Coronary artery (tissue), 2 donors: Measurements from ENCODE around the gene ACADVL.
A peak's percentile ranks its signal among the peaks of the same experiment; 100 is the strongest.
"Not testable (repeated sequence)": the region's sequence is repeated elsewhere in the genome, so short reads cannot be mapped to it uniquely, and the experiment has no call there.

Source experiments
- DNase-seq: peaks from one replicate; pipeline ENCODE4 v3.0.0-alpha.2; 2017; ENCODE audit warnings: low spot score
- H3K27ac ChIP-seq, 2 donors: fragments of 200-600 bp; sonication (generic); one replicate each; pipeline ENCODE4 v1.5.1; 2016 to 2019
- H3K4me3 ChIP-seq: fragments of 200-600 bp; sonication (generic); 2 replicates; pipeline ENCODE4 v1.5.1; 2016; ENCODE audit warnings: mild to moderate bottlenecking, moderate library complexity
- CTCF ChIP-seq: fragments of 200-600 bp; sonication (generic); IDR thresholded peaks from one replicate; pipeline ENCODE4 v1.5.1; 2019; ENCODE audit warnings: antibody characterized with exemption

Gene ACADVL

GRCh38 chr17:7176841-7177190, 42.9 kb upstream of the ACADVL start:
- DNase-seq: no peak
- no peak overlapping the region for H3K27ac ChIP-seq
- TF ChIP-seq CTCF: no peak
- peak overlapping the region; percentile 60 for H3K4me3 ChIP-seq

- Histone ChIP-seq H3K4me3 (peak overlapping the region; percentile 60), H3K27ac (no peak overlapping the region)
- TF ChIP-seq CTCF: peak; percentile 79
- DNase-seq: no peak
These were observed 42.4 kb upstream of the ACADVL start for GRCh38 chr17:7177191-7177953.

- no peak for DNase-seq
- H3K27ac ChIP-seq: no peak overlapping the region
- TF ChIP-seq CTCF: no peak
- peak overlapping the region; percentile 60 for H3K4me3 ChIP-seq
These were observed 41.7 kb upstream of the ACADVL start for GRCh38 chr17:7177954-7178477.

DNA sequence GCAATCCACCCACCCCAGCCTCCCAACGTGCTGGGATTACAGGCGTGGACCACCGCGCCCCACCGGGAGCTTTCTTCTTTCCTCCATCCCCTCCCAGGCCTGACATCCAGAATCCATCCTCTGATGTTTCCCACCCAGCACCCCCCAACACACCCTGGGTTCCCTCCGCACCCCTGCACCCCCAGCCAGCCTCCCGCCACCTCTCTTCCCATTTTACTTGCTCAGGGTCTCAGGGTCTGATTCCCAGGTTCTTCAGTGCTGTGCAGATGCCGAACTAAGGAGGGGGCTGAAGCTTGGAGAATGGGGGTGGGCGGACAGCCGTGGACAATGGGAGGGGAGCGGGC, 40.8 kb upstream of the ACADVL start:
- Histone ChIP-seq H3K4me3 (no peak overlapping the region), H3K27ac (no peak overlapping the region)
- no peak for TF ChIP-seq CTCF
- DNase-seq: no peak

DNA sequence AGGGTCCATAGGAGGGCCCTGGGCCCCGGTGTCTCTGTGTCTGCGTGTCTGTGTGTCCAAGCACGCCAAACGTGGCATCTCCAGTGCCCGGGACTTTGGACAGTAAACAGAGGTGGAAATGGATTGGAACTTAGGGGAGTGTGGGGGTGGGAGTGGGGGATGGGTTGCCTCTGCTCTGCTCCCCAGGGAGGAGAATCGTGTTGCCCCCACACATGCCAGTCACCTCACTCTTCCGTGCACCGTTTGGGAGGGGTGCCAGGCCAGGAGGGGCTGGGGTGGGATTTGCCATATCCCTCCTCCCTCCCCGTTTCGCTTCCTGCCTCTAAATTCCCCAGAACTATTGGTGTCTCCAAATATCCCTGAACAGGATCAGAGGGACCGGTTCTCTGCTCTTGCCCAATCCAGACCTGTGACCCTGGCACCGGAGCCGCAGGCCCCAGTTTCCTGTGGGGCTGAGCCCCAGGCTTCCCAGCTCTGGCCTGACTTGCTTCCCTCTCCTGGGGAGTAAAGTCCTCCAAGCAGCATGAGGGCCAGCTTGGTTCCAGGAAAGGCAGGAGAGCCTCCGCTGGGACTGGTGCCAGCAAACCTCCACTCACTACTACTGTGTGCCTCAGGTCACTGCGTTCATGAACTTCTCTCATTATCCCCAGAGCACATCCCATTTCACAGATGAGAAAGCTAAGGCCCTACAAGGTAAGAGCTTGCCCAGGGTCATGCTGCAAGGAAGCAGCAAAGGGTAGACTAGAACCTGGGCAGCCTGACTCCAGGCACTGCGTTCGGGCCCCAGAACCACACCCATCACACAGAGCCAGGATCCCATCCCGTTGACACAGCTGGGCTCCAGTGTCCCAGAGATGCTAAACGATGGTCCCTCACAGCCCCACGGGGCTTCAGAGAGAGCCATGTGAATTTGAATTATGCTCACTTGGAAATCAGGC, 40.2 kb upstream of the ACADVL start, which contains the start of gene ASGR1:
ASGR1 (minus strand) TSS at position 54 of the 938 bp plus-strand sequence. CDS start 807 bp downstream, outside the sequence.
- Histone ChIP-seq H3K27ac (no peak within 1 kb of the TSS), H3K4me3 (no peak within 1 kb of the TSS)
- TF ChIP-seq CTCF: no peak
- no peak for DNase-seq

GRCh38 chr17:7182101-7182500, 37.6 kb upstream of the ACADVL start:
- not testable (repeated sequence) for H3K4me3 ChIP-seq, H3K27ac ChIP-seq, DNase-seq

GRCh38 chr17:7183433-7184090, 36.2 kb upstream of the ACADVL start:
- DNase-seq: no peak
- no peak overlapping the region for H3K27ac ChIP-seq
- no peak overlapping the region for H3K4me3 ChIP-seq
- TF ChIP-seq CTCF: no peak
